Stimulated activated CD4-positive, alpha-beta T cell treated with anti-CD3 and anti-CD28 coated beads, Interleukin-1b, Interleukin-23, amount 100 ng/mL, for 24 hours (primary cell): ENCODE data around the gene IL6R.

Source experiments
- DNase-seq, 4 experiments: peaks; one replicate each; pipeline ENCODE4 v3.0.0-alpha.2; 2020; ENCODE audit warnings: low read depth in 4 of 4, low spot score in 1 of 4

The IL6R gene

DNA sequence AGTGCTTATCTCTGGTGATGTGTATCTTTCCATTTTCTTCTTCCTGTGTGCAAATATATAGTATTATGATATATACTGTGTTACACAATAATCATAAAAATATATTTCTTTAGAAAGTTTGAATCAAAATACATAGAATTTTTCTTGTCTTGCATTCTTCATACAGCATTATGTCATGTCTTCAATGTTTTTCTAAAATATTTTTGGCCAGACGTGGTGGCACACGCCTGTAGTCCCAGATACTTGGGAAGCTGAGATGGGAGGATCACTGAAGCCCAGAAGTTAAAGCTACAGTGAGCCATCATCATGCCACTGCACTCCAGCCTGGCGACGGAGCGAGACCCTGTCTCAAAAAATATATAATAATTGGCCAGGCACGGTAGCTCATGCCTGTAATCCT is 41.6 kb downstream of the IL6R start:
- no peak for DNase-seq

DNA sequence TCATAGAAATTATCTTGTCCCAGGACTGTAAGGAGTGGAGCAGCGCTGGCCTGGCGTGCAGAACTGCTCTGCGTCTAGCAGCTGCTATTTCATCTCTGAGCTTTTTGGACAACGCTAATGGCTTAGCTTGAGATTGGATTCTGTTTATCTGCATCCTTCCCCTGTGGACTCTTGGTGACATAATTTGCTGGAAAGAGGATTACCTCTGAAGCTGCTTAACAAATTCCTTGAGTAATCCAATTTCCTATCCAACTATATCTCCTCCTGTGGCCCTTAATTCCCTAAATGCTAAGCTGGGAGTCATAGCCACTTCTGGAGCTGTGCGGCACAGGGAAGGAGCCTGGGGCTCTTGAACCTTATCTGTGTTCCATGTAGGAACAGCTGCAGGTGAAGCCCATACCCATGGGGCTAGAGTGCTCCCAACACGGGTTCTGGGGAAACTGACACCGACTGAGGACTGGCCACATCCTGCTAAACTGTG is 43.2 kb downstream of the IL6R start:
- DNase-seq = no peak

DNA sequence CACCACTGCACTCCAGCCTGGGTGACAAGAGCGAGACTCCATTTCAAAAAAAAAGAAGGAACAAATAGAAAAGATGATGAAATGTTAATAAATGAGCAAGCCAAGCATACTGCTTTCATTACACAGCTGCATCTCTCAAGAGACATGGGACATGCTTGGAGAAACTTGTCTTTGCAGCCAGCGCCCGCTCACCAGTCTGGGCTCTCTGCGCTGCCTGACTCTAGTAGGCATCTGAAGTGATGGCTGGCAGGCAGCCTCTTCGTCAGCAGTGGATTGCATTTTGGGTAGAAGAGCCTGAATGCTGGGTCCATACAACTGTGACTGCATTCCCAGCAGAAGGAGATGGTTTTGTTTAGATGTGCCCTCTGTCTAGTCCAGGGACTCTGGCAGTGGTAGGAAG is 48.0 kb downstream of the IL6R start:
- DNase-seq = no peak

DNA sequence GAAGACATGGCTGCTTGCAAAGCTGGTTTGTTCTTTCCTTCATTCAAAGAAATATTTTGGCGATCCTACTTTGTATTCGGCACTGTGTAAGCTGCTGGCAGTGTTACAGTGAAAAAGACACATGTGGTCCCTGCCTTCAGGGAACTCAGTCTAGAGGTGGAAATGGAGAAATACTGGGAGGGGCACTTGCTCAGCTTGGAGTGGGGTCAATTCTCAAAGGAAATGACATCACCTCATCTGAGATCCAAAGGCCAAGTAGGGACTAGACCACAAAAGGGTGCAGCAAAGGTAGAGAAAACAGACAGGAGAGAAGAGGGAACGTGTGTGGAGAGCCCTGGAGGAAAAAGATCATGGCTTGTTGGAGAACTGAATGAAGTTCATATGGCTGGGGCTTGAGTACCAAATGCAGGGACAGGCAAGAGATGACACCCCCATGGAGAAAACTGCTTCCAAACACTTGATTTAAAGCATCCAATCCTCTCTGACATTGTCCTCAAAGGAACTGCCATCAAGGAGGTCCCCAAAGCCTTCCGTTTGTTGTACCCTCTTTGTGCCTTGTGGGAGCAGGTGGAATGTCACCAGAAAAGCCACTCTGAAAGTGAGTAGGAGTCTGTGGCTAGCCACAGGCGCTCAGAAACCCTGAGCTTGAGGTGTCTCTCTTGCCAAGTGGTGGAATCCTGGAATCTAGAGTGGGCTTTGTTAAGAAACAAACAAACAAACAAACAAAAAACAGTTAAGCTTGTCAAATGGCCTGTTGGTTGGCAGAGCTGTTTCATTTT is 48.6 kb downstream of the IL6R start:
- DNase-seq = no peak

DNA sequence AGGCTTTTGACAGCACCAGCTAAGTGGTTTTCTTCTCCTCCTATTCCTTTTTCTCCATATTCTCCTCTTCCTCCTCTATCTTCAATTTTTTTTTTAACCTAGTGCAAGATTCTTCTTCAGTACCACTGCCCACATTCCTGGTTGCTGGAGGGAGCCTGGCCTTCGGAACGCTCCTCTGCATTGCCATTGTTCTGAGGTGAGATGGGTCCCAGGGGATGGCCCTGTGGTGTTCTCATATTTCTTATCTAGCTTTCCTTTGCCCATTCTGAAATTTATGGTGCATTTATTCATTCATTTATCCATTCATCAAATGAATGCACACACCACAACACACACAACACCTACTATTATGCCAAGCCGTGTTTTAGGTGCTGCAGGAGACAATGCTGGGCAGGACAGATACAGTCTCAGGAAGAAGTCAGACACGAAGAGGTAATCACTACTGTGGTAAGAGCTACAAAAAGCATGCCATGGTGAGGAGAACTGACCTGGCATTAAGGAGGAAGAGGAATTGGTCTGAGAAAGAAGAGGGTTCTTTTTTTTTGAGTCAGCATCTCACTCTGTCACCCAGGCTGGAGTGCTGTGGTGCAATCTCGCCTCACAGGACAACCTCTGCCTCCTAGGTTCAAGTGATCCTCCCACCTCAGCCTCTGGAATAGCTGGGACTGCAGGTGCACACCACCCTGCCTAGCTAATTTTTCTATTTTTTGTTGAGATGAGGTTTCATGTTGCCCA is 49.4 kb downstream of the IL6R start:
- no peak for DNase-seq

DNA sequence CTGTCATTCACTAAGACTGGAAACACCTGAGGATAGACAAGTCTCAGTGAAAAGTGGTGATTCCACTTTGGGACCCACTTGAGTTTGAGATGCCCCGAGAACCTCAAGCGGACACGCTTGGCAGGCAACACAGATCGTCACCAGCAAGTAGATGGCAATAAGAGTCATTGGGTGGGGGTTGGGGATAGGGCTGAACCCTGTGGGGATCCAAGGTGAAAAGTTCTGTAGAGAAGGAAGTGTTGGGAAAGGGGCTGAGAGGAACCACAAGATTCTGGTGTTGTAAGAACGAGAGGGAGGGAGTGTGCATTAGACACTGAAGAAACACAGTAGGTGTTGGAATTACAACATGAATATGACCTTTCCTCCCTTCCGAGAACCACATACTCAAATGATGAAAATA is 51.5 kb downstream of the IL6R start:
- no peak for DNase-seq

DNA sequence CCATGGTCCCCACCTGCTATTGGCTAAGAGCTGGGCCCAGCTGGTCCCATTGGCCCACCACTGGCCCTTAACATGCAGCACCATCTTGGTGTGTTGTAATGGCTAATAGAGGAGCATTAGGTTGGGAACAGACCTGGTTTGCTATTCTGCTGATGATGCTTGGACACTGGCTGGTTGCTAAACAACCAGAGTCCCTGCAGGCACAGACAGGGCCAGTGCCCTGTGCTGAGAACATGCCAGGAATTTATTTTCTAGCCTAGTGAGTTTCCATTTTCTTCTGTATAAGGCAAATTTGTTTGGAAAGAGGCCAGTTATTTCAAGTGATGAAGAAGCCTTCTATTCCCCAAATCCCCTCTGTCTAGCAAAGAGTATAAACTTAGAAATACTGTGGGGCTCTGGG is 53.9 kb downstream of the IL6R start:
- DNase-seq = no peak

DNA sequence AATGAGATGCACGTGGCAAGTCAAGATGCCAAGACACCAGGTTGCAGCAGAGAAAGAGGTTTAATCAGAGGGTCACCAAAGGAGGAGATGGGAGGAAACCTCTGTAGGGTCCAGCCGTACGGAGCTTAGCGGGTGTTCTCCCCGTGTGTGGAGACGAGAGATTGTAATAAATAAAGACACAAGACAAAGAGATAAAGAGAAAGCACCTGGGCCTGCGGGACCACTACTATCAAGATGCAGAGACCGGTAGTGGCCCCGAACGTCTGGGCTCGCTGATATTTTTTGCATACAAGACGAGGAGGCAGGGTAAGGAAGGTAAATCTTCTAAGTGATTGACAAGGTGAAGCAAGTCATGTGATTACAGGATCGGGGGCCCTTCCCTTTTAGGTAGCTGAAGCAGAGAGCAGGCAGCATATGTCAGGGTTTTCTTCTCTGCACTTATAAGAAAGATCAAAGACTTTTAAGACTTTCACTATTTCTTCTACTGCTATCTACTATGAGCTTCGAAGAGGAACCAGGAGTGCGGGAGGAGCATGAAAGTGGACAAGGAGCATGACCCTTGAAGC is 55.6 kb downstream of the IL6R start:
- DNase-seq = no peak

DNA sequence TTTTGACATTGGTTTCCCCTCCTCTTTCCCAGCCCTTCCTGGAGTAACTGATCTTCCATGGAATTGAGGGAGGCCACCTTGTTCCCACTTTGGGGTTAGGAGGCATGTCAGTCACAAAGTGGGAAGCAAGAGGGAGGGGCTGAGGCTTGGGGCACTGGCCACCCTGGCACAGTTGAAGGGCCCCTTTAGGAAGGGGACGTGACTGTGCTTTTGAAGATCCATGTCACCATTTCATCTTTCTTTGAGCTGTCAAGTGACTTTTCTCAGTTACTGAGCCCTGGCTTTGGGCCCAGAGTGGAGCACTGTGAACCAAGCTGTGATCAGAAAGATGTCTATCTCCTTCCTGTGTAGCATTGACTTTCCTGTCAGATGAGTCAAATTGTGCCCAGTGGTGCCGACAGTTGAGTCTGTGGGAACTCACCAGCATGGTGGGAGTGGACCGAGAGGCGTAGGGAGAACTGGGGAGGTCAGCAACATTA is 58.4 kb downstream of the IL6R start:
- peak in 2 of 4 experiments; percentile 35 to 47 for DNase-seq

DNA sequence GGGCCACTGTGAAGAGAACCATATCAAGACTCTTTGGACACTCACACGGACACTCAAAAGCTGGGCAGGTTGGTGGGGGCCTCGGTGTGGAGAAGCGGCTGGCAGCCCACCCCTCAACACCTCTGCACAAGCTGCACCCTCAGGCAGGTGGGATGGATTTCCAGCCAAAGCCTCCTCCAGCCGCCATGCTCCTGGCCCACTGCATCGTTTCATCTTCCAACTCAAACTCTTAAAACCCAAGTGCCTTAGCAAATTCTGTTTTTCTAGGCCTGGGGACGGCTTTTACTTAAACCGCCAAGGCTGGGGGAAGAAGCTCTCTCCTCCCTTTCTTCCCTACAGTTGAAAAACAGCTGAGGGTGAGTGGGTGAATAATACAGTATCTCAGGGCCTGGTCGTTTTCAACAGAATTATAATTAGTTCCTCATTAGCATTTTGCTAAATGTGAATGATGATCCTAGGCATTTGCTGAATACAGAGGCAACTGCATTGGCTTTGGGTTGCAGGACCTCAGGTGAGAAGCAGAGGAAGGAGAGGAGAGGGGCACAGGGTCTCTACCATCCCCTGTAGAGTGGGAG is 60.6 kb downstream of the IL6R start:
- no peak for DNase-seq

DNA sequence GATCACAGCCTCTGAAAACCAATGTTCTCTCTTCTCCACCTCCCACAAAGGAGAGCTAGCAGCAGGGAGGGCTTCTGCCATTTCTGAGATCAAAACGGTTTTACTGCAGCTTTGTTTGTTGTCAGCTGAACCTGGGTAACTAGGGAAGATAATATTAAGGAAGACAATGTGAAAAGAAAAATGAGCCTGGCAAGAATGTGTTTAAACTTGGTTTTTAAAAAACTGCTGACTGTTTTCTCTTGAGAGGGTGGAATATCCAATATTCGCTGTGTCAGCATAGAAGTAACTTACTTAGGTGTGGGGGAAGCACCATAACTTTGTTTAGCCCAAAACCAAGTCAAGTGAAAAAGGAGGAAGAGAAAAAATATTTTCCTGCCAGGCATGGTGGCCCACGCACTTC is 61.1 kb downstream of the IL6R start:
- no peak for DNase-seq

DNA sequence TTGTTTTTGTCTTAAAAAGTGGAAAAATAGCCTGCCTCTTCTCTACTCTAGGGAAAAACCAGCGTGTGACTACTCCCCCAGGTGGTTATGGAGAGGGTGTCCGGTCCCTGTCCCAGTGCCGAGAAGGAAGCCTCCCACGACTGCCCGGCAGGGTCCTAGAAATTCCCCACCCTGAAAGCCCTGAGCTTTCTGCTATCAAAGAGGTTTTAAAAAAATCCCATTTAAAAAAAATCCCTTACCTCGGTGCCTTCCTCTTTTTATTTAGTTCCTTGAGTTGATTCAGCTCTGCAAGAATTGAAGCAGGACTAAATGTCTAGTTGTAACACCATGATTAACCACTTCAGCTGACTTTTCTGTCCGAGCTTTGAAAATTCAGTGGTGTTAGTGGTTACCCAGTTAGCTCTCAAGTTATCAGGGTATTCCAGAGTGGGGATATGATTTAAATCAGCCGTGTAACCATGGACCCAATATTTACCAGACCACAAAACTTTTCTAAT is 61.8 kb downstream of the IL6R start:
- DNase-seq = no peak

DNA sequence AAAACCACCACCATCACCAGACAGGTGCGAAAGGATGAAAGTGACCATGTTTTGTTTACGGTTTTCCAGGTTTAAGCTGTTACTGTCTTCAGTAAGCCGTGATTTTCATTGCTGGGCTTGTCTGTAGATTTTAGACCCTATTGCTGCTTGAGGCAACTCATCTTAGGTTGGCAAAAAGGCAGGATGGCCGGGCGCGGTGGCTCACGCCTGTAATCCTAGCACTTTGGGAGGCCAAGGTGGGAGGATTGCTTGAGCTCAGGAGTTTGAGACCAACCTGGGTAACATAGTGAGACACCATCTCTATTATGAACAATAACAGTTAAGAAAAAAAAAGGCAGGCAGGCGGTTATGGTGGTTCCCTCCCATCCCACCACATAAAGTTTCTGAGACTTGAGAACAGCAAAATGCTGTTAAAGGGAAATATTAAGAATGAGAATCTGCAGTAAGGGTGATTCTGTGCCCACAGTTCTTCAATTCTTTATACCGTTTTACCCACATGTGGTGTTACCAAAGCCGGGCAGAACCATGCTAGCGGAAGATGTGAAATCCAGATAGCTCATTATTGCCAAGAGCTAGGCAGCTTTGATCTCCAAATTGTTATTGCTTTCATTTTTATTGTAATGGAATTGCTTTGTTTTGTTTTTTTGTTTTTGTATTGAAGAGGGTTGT is 62.4 kb downstream of the IL6R start:
- DNase-seq = peak in 1 of 4 experiments; percentile 12

DNA sequence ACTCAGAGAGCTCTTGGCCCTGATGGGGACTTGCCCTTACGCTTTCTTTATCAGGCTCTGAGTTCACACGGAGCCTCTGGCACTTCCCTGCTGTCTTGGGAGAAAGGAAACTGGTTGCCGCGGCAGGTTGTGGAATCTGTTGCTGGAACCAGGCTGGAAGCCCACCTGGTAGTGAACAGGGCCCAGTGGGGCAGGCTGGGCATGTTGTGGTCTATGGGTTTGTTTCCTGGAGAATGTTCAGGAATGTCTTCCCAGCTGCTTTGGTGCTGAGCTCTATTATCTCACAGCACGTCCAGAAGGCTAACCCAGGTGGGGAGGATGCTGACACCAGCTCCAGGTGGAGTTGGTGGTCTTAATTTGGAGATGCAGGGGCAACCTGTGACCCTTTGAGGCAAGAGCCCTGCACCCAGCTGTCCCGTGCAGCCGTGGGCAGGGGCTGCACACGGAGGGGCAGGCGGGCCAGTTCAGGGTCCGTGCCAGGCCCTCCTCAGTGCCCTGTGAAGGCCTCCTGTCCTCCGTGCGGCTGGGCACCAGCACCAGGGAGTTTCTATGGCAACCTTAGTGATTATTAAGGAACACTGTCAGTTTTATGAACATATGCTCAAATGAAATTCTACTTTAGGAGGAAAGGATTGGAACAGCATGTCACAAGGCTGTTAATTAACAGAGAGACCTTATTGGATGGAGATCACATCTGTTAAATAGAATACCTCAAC is 63.5 kb downstream of the IL6R start:
- DNase-seq = no peak

DNA sequence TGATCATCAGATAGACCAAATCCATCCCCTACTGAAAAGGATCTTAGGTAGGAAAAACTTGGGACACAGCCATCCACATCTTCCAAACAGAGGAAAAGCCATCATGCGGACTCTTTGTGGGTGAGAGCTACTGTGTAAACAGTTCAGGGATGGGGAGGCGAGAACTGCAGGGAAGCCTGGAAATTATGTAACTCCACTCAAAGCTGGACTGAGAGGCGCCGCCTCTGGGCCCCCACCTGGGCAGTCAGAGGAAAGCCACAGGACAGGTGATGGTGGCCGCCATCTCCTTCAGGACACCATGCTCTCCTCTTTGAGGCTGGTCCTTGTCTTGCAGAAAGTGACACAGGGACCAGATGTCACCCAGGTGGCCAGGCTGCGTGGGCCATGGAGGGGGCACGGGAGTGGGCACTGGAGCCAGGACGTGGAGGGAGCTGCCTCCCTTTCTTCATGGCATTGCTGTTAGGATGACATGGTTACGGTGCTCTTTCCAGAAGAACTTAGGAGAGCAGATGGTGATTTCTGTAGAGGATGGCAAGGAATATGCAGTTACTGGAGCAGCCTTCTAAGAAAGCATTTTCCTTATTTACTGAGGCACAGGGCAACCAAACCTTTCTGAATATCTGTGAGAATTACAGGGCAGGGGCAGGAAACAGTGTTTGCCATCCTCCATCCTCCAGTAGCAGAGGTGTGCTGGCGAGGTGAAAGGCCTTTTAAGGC is 64.9 kb downstream of the IL6R start:
- no peak for DNase-seq

DNA sequence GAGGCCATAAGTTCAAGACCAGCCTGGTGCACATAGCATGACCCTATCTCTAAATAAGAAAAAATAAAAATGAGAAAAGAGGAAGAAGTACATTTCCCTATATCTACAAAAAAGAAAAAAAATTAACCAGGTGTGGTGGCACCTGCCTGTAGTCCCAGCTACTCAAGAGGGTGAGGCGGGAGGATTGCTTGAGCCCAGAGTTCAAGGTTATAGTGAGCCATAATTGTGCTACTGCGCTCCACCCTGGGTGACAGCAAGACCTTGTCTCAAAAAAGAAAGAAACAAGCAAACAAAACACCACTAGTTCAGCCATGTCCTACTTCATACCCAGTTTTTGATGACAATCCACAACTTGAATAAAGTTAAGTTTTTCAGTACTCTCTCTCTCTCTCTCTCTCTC is 66.2 kb downstream of the IL6R start:
- DNase-seq = no peak

DNA sequence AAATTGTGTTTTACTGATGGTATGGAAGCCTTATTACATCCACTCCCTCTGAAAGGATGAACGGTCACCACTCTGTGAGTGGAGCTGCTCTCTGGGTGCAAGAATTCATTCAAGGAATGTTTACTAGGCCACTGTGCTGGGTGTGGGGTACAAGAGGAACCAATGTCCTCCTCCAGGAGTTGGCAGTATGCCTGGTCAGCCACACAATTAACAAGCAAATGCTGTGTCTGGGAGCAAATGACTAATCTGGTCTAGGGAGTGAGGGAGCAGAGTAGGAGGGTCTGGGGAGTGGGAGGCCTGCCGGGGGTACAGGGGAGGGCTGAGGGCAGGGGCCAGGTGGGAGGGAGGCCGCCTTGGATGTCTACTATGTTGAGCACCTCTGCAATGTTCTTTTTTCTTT is 69.7 kb downstream of the IL6R start:
- DNase-seq = no peak

DNA sequence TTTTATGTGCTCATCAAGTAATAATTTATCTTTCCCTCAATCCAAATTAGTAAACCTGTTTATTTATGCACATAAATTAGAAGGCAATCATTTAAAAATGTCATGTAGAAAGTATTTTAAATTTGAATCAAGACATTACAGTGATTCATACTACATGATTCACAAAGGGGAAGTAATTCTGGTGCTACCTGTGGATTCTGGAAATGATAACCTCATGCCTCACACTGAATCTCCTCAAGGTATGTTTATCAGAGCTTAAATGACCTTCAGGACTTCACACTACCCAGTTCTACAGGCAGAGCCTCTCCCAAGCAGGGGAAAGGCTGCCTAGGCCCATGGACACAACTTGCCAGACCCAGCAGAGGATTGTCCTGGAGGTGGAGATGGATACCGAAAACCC is 71.6 kb downstream of the IL6R start:
- DNase-seq = no peak

DNA sequence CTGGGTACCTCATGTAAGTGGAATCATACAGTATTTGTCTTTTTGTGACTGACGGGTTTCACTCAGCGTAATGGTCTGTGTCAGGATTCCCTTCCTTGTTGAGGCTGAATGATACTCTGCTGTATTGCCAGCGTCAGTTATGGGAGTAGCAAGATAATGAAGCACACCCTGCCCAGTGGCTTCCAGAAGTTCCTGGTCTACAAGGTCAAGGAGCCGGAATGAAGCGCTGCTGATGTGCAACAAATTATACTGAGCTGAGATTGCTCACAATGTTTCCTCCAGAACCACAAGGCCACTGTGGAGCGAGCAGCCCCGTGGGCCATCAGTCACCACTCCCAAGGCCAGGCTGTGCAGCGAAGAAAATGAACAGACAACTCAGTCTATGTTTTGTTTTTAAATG is 72.9 kb downstream of the IL6R start:
- no peak for DNase-seq

DNA sequence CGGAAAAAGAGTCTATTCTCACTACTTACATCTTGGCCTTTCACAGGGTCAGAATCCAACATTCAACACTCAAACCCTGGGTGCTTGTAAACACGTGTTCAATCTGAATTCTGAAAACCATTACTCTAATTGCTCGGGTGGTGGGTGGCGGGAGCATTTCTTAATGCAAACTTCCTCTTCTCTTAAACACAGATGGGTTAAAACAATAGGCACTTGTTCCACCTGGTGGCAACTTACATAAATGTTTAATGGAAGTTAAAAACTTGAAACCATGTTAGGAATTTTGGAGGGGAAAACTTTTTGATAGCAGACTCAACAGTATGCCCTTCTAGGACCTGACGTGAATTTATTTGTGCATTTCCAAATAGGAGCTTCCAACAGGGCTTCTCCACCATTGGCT is 73.5 kb downstream of the IL6R start:
- DNase-seq = no peak
